Cerebellar nuclear complex (tissue), 1 donor: Measurements from ENCODE around the gene CRELD2.
"Not testable (repeated sequence)": the region's sequence is repeated elsewhere in the genome, so short reads cannot be mapped to it uniquely, and the experiment has no call there.

Source experiments
- DNase-seq, 2 experiments: peaks; one replicate each; lab custom pipeline; 2025; lab: John Stamatoyannopoulos, UW

The CRELD2 gene

DNA sequence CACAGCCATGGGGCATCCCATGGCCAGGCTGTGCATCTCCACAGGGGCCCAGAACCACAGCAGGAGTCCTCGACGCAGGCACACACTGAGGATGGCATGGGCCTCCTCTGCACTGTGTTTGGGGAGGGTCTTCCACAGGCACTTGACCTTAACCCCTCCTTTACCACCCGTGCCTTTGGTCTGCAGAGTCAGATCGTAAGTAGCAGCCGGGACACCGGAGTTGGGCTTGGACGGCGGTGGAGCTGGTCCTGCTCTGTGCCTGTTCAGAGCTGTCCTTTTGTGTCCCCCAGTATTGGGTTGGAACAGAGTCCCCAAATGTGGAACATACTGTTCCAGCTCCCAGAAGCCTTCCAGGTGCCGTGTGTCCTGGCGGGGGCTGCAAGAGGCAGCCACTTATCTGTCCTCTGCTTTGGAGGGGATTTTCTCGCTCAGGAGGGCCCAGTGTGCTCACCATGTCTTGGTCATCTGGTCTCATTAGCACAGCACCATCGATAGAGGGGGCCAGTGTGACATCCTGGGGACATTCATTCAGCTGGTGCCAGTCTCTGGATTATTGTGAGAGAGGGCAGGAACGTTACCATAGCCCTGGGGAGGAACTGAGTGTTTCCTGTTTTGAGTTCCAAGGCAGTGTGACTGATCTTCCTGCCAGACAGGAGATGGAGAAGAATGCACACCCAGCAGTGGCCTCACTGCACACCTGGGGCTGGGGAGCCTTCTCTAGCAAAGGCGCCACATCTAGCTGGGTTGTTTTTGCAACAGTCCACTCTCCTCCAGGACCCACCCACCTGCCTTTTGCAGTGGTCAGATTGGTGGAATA, 12.4 kb downstream of the CRELD2 start:
- DNase-seq = peak in 1 of 2 experiments; percentile 10

DNA sequence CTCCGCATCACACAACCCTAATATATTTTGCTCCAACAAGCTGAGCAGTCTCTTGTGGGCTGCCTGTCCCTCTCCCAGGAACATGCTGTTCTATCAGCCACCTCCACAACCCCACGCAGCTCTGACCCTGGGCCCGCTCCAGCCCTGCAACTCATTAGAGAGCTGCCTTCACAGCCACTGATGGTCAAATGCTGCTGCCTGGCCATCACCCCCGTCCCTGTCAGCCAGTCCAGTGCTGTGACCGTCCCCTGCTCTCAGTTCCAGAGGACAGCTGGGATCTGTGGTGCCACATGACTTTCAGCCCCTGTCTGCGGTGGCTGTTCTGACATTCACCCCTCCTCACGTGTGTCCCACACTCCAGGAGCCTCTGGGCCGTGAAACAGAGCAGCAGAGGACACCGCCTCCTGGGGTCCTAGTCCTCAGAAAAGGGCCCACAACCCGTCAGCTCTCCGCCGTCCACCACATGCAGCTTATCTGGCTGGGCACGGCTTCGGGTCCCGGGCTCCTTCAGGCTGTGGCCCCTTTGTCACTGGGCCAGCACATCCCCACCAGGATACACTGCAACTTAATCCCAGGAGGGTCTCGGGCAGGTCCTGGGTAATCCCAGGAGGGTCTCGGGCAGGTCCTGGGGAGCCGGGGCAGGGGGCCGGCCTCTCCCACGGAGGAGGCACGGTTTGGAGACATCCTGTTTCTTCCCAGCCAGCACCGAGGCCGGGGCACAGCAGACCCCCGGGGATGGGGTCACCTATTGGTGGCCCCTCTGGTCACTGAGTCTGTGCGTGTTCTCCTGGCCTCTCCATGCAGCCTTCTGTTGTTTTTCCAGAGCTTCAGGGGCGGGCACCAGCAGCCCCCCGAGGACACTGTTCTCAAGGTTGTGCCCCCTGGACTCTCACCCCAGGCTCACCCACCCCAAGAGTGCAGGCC, 15.1 kb downstream of the CRELD2 start:
- DNase-seq = no peak

DNA sequence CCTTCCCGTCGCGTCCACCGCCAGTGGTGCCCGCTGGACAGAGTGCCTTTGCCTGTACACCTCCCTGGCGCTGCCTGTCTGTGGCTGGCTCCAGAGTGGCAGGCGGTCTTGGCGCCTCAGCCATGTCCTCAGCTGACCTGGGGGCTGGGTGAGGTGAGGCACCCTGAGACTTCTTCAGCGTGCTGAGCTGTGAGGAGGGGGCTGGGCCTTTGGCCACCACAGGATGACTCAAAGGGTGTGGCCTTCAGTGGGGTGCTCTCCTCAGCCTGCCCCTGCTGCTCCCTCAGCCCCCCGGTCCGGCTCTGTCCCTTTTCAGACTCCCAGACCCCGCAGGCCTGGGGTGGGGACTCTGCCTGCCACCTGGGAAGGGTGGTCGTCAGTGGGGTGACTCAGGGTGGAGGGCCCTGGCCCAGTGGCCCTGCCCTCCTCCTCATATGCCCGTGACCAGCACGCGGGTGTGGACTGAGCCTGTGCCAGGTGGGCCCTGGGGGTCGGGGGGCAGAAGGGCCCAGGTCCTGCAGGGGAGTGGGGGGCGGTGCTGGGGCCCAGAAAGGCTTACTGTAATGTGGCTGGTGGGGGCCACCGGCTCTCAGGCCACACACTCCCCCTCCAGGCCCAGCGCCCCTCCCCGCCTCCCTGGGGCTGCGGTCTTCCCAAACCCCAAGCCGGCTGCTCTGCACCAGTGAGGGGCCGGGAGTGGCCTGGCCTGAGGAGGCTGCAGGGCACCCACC, 15.9 kb downstream of the CRELD2 start:
- no peak for DNase-seq

DNA sequence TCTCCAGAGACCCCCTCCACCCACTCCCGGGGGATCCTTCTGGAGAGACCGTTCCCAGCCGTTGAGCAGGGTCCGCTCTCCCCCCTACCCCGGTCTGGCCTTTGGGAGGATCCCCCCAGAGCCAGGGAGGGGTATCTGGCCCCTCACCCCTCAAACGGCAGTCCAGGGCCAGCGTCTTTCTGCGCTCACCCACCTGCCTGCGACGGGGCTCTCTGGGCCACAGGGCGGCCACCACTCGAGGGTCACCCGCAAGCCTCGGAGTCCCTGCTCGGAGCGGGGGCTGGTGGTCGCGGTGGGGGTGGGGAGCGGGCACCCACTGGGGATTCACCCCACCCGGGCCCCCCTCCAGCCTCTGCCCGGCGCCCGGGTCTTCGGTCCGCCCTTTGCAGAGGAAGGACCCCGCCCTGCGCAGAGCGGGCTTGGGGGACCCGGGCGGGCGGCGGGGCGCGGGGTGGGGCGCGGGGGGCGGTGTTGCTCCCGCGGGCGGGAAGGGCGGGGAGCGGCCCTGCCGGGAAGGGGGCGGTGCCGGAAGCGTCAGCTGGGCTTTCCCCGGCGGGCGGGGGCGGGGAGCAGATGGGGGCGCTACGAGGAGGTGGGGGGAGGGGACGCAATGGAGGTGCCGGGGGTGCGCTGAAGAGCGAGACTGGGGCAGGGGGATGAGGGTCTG, 16.6 kb downstream of the CRELD2 start:
- no peak for DNase-seq

DNA sequence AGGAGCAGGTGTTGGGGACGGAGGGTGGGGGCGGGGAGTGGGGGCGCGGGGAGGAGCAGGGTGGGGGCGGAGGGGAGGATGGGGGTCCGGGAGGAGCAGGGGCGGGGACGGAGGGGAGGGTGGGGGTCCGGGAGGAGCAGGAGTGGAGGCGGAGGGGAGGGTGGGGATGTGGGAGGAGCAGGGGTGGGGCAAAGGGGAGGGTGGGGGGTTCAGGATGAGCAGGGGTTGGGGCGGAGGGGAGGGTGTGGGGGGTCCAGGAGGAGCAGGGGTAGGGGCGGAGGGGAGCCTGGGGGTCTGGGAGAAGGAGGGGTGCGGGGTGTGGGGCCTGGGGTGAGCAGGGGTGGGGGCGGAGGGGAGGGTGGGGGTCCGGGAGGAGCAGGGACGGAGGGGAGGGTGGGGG, 17.1 kb downstream of the CRELD2 start:
- no peak for DNase-seq

DNA sequence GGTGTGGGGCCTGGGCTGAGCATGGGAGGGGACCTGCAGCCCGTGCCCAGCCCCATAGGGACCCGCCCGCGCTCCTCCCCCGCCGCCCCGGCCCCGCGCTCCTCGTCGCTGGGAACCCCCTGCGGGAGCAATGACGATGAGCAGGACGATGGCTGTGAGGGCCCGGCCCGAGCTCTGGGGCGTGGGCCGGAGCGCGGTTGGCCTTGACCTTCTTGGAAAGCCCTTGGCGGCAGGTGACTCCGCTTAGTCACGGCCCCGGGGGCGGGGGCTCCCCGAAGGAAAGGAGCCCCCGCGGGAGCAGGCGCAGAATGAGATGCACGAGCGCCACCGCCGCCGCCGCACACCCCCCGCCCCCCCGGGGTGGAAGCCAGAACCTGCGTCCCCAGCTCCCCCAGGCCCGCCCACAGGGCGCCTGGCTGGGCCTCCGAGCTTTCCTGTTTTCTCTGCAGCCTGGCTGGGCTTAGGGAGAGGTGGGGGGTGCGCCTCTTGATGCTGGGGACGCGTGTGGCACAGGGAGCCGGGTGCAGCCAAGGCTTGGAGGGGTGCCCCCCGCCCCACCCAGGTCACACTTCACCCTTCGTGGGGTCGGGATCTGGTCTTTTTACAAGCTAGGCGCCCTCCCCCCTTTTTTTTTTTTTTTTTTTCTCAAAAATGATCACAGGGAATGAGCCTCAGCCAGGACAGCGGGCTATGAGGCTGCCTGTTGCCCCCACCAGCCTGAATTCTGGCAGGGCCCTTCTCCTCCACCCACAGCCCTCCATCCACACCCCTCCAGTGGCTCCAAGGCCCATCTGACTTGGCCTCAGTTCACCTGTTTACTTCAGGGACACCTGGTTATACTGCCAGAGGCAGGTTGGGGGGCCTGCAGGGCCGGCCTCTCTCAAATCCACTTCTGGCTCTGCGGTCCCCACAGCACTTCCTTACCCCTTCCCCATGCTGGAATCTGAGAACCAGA, 17.9 kb downstream of the CRELD2 start:
- peak in 1 of 2 experiments; percentile 10 for DNase-seq

DNA sequence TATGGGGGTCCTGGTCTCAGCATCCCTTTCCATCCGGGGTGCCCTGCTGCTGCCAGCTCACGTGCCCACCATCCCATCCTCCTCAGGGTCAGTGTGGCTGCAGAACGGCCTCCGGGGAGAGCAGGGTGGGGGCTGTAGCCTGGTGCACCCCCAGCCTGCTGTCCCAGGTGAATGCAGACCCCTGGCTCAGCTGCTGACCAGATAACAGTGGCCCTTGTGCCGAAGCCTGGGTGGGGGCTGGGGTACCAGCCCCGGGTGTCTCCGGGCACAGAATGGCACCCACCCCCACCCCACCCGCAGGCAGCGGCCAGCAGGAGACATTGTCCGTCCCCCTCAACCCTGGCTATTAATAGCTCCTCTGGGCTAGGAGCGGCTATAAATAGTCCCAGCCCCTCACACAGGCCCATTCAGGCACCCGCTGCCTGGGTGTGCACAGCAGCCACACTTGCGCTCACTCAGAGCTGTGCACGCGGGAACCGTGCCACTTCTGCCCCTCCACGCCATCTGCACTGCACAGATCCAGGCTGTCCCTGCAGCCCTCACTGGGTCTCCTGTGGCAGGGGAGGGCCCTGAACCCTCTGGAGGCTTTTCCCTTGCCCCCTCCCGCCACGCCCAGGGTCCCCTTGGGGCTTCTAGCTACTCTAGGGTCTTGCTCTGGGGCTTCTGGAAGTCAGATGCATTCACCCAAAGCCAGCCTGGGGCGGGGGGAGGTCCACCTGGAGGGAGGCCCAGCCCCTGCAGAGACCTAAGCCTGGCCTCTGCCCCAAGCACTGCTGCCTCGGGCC, 18.7 kb downstream of the CRELD2 start:
- no peak for DNase-seq

DNA sequence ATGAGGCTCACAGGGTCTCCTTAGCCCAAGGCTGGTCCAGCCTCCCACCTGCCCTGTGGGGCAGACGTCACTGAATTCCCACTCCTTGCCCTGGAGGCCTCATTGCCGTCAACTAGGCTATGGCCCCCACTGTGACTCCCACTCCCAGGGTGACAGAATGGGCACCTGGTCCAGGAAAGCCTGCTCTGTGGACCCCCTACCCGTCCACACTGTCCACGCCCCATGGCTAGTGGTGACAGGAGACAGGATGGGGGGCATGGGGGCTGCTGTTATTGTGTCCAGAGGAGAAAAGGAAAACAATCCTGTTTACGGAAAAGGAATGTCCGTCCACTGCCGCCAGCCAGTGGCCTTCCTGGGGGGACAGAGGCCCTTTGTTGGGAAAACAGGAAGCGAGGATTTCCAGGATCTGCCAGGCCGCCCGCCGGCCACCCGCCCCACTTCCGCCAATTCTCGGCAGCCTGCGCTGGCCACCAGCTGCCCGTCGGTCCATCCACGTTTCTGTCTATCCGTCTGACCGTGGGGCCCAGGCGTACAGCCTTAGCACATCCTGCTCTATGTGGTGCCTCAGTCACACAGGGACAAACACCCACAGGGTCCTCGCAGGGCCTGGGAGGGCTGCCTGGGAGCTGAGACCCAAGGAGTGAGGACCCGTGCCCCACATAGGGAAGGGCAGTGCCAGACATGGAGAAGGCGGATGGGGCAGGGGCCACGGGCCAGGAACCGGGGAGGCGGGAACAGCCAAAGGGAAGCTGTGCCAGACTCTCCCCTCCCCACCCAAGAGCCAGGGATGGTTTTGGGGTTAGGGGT, 19.5 kb downstream of the CRELD2 start:
- DNase-seq = no peak

DNA sequence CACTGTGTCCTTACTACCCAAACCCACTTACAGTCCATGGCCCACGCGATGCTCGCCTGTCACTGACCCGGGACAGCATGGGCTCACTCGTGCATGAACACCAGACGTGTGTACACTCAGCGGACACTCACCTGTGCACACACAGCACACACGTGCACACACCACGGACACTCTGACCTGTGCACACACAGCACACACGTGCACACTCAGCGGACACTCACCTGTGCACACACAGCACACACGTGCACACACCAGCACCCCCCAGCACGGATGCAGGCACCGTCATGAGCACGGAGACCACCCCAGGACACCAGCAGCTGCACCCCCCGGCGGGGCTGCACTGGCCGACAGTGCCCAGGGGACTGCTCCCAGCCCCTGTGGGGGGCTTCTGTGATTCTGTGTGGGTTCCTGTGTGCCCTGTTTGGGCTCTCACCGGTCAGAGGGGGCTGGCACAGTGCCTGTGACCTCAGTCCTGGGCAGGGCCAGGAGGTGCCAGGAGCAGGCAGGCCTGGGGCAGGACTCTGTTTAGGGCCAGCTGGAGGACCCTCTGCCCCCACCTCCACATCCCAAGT, 20.2 kb downstream of the CRELD2 start:
- DNase-seq = no peak

DNA sequence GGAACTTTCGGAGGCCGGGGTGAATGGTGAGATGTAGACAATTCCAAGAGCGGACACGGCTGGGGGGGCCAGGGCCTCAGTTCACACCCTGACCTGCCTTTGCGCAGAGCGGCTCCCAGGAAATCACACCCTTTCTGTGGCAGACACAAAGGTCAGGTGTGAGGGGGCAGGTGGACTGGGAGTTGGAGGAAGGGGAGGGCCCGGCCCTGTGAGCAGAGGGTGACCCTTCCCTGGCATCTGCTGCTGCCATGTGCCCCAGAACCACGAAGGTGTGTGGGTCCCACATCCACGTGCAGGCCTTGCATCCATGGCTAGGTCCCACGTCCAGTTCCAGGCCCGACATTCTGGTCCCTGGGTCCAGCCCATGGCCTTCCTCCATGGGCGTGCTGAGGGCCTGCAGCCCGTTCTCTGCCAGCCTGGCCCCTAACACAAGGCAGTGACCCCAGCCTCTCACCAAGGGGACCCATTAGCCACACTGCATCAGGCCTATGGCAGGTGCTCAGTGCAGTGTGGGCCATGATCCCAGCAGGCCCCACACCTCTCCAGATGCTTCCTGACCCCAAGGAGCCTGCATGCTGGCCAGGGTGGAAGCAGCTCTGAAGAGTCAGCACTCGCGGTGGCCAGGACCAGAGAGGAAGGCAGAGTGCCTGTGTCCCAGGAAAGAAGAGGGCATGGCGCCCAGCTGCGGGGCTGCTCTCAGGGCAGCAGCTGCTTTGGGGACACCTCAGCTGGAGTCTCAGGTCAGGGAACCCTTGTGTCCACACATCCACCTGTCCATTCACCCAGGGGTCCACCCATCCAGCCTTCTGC, 23.3 kb downstream of the CRELD2 start:
- no peak for DNase-seq

DNA sequence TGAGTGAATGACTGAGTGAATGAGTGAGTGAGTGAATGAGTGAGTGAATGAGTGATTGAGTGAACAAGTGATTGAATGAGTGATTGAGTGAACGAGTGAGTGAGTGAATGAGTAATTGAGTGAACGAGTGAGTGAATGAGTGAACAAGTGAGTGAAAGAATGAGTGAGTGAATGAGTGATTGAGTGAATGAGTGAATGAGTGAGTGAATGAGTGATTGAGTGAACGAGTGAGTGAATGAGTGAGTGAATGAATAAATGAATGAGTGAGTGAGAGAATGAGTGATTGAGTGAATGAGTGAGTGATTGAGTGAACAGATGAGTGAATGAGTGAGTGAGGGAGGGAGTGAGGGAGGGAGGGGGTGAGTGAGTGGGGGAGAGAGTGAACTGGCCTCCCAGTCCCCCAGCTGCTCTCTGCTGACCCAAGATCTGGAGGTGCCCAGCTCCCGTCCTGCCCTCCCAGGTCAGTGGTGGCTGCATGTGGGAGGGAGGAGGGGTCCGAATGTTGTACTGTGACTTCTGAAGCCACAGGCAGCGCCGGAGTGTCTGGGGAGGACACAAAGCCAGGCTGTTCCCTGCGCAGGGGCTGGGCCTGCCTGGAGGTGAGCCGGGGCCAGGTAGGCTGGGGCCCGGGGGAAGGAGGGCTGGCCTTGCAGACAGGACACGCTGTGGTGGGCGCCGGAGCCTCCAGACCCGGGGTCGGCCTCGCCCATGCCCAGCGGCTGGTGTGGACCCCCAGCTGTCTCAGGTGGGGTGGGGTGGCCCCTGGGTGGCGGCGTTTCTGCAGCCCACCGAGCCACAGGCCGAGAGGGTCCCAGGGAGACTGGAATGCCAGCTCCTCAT, 24.4 kb downstream of the CRELD2 start:
- no peak for DNase-seq

DNA sequence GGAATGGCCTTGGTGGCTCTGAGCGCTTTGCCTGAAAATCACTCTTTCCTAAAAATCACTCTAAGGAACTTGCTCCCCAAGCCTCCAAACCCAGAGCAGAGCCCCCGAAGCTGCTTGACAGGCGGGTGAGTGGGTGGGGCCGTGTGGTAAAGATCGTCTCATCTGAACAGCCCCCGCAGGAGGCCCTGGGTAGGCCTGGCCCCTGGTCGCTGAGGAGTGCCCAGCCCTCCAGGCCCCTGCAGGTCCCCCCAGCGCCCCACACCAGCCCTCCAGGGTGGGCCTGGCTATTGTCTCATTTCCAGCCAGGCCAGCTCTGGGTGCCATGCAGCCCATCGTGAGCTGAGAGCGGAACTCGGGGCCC, 25.0 kb downstream of the CRELD2 start:
- DNase-seq = no peak

DNA sequence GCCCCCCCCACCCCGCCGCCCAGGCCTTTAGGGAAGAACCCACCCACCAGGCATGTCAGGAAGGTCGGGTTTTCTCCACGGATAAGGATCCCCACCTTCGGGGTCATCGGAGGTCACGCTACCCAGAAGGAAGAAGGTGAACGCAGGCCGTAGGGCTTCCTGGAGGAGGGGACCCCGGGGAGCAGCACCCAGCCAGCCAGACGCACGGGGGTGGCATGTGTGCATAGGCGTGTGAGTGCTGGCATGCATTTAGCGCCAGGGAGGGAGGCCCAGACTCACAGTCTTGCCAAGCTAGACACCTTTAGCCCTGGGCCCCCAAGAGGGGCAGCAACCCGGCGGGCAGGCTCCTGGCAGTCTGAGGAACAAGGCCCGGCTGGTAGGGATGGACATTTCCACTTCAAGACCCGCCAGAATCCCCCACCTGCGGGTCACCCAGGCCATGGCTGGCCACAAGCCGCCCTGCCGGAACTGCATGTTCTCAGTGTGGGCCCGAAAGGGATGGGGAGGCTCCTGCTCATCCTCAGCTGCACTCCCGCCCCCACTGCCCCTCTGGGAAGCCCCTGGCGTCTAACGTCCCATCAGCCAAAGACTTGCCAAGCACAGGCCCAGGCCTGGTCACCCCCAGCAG, 25.5 kb downstream of the CRELD2 start:
- no peak for DNase-seq

DNA sequence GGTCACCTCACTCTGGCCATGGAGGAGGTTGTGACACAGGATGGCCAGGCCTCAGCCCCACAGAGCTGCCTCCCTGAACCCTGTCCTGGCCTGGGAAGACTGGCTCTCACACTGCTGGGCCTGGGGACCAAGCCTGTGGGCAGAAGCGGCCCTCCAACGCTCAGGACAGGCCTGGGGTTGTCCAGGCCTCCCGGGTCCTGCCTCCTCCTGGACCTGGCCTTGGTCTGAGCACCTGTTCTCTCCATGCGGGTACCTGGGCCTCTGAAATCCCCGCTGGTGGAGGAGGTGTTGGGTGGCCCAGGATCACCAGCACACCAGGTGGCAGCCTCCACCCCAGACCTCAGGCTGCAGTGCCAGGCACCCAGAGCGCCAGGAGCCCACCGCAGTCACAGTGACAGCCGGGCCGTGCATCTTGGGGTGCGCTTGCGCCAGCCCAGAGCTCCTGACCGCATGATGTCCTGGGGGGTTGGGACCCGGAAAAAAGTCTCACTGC, 26.0 kb downstream of the CRELD2 start:
- no peak for DNase-seq

DNA sequence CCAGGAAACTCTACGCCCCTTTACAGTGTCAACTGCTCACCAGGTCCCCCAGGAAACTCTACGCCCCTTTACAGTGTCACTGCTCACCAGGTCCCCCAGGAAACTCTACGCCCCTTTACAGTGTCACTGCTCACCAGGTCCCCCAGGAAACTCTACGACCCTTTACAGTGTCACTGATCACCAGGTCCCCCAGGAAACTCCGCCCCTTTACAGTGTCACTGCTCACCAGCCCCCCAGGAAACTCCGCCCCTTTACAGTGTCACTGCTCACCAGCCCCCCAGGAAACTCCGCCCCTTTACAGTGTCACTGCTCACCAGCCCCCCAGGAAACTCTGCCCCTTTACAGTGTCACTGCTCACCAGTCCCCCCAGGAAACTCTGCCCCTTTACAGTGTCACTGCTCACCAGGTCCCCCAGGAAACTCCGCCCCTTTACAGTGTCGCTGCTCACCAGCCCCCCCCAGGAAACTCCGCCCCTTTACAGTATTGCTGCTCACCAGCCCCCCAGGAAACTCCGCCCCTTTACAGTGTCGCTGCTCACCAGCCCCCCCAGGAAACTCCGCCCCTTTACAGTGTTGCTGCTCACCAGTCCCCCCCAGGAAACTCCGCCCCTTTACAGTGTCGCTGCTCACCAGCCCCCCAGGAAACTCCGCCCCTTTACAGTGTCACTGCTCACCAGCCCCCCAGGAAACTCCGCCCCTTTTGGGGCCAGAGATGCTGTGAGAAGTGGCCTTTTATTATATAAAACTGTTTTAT, 26.8 kb downstream of the CRELD2 start:
- not testable (repeated sequence) for DNase-seq
